IMR-90 (cell line): ENCODE results near the gene STRIP1. TPM values are rescaled to one million over a fixed set of nuclear protein-coding genes. Genes with fewer than 3 reads are reported as not detected.

Experiments used
- ATAC-seq: fragments of 200-7000 bp; cut with Tn5 transposase; 2 replicates; pipeline ENCODE4 v1.9.1; 2020; ENCODE audit warnings: low read depth, mild to moderate bottlenecking, moderate library complexity
- BruUV-seq: library from RNA; stranded (reverse); fragments of 400-500 nt; replicated peaks from 2 replicates; lab custom pipeline; 2021; lab: Mats Ljungman, UMichigan
- CTCF ChIA-PET: fragments of 300-600 bp; formaldehyde crosslinking; extraction: SDS; loops from one replicate; lab custom pipeline; 2021; ENCODE audit warnings: antibody characterized with exemption; lab: Yijun Ruan, JAX
- POLR2A ChIA-PET: fragments of 300-600 bp; sonication (Branson Sonifier 250); formaldehyde crosslinking; loops from one replicate; lab custom pipeline; 2022; ENCODE audit warnings: antibody characterized with exemption; ENCODE audit not compliant: unreplicated experiment; lab: Charles Lee
- DNase-seq: peaks from one replicate; pipeline ENCODE4 v3.0.0; 2013
- H2AFZ ChIP-seq: replicated peaks from 2 replicates; pipeline ENCODE3; 2013; ENCODE audit warnings: low read length, mild to moderate bottlenecking; ENCODE audit not compliant: poor library complexity
- H2AK5ac ChIP-seq: 2 replicates; pipeline ENCODE4 v1.6.1; 2013; ENCODE audit warnings: low read depth, low read length, inconsistent platforms
- H2AK9ac ChIP-seq: replicated peaks from 2 replicates; pipeline ENCODE3; 2013; ENCODE audit warnings: mild to moderate bottlenecking, low read depth, low read length, moderate library complexity; ENCODE audit not compliant: poor library complexity
- H2BK120ac ChIP-seq: 2 replicates; pipeline ENCODE4 v1.6.1; 2013; ENCODE audit warnings: low read depth, low read length, inconsistent platforms
- H2BK15ac ChIP-seq: 3 replicates; pipeline ENCODE4 v1.6.1; 2013; ENCODE audit warnings: low read depth, low read length, inconsistent platforms
- H2BK20ac ChIP-seq: 2 replicates; pipeline ENCODE4 v1.6.1; 2013; ENCODE audit warnings: low read depth, mild to moderate bottlenecking, inconsistent platforms, low read length, moderate library complexity
- H2BK5ac ChIP-seq: 2 replicates; pipeline ENCODE4 v1.6.1; 2013; ENCODE audit warnings: mild to moderate bottlenecking, low read depth, low read length, inconsistent platforms; ENCODE audit not compliant: poor library complexity, severe bottlenecking
- H3K14ac ChIP-seq: replicated peaks from 2 replicates; pipeline ENCODE4 v1.6.1; 2013; ENCODE audit warnings: low read depth, low read length, inconsistent platforms
- H3K18ac ChIP-seq: 2 replicates; pipeline ENCODE4 v1.6.1; 2013; ENCODE audit warnings: low read depth, low read length, control low read depth
- H3K23ac ChIP-seq: 2 replicates; pipeline ENCODE4 v1.6.1; 2013; ENCODE audit warnings: low read depth, low read length, inconsistent platforms
- H3K27ac ChIP-seq: 2 replicates; pipeline ENCODE4 v1.5.1; 2013; ENCODE audit warnings: mild to moderate bottlenecking, control low read depth, low read length; ENCODE audit not compliant: insufficient read depth
- H3K27me3 ChIP-seq: 2 replicates; pipeline ENCODE4 v1.6.1; 2013; ENCODE audit warnings: low read length; ENCODE audit not compliant: control insufficient read depth, insufficient read depth
- H3K36me3 ChIP-seq: 2 replicates; pipeline ENCODE4 v1.6.1; 2013; ENCODE audit warnings: low read length, mixed read lengths; ENCODE audit not compliant: control insufficient read depth, insufficient read depth
- H3K4ac ChIP-seq: 2 replicates; pipeline ENCODE4 v1.6.1; 2013; ENCODE audit warnings: low read depth, low read length, inconsistent platforms
- H3K4me1 ChIP-seq: 2 replicates; pipeline ENCODE4 v1.6.1; 2013; ENCODE audit warnings: low read length, mixed read lengths; ENCODE audit not compliant: control insufficient read depth, insufficient read depth
- H3K4me2 ChIP-seq: 2 replicates; pipeline ENCODE4 v1.6.1; 2013; ENCODE audit warnings: low read depth, mild to moderate bottlenecking, control low read depth, low read length, moderate library complexity
- H3K4me3 ChIP-seq: 2 replicates; pipeline ENCODE4 v1.5.1; 2013; ENCODE audit warnings: low read depth, mild to moderate bottlenecking, control low read depth, low read length, moderate library complexity; ENCODE audit not compliant: insufficient read depth
- H3K56ac ChIP-seq: 2 replicates; pipeline ENCODE4 v1.6.1; 2013; ENCODE audit warnings: low read length, inconsistent platforms; ENCODE audit not compliant: insufficient read depth; ENCODE audit errors: extremely low read depth
- H3K79me1 ChIP-seq, 2 experiments: 2 replicates each; pipeline ENCODE4 v1.6.1; 2013; ENCODE audit warnings: low read length in 2 of 2, inconsistent platforms in 1 of 2, low read depth in 1 of 2
- H3K9ac ChIP-seq: 2 replicates; pipeline ENCODE4 v1.6.1; 2013; ENCODE audit warnings: low read depth, low read length, control low read depth
- H3K9me1 ChIP-seq: 2 replicates; pipeline ENCODE4 v1.6.1; 2013; ENCODE audit warnings: low read length, inconsistent platforms; ENCODE audit not compliant: insufficient read depth
- H3K9me3 ChIP-seq: 2 replicates; pipeline ENCODE4 v1.6.1; 2013; ENCODE audit warnings: low read length; ENCODE audit not compliant: control insufficient read depth, insufficient read depth
- H4K20me1 ChIP-seq: 2 replicates; pipeline ENCODE4 v1.6.1; 2013; ENCODE audit warnings: low read length, inconsistent platforms; ENCODE audit not compliant: insufficient read depth
- H4K5ac ChIP-seq: 2 replicates; pipeline ENCODE4 v1.6.1; 2013; ENCODE audit warnings: mild to moderate bottlenecking, low read depth, low read length, control low read depth
- H4K8ac ChIP-seq, 2 experiments: 2 replicates each; pipeline ENCODE4 v1.6.1; 2013; ENCODE audit warnings: low read depth in 2 of 2, low read length in 2 of 2, control low read depth in 1 of 2, inconsistent platforms in 1 of 2
- H4K91ac ChIP-seq: 2 replicates; pipeline ENCODE4 v1.6.1; 2013; ENCODE audit warnings: low read depth, low read length, inconsistent platforms; ENCODE audit not compliant: insufficient read depth
- CEBPB ChIP-seq: IDR thresholded peaks from 2 replicates; pipeline ENCODE4 v1.6.1; 2012; ENCODE audit warnings: low read depth, low read length, improper control_type of control experiment
- CTCF ChIP-seq: conservative IDR thresholded peaks from 2 replicates; pipeline ENCODE4 v1.5.1; 2012; ENCODE audit warnings: mild to moderate bottlenecking, low read depth, low read length, improper control_type of control experiment
- RAD21 ChIP-seq: IDR thresholded peaks from 2 replicates; pipeline ENCODE4 v1.6.1; 2012; ENCODE audit warnings: low read length, improper control_type of control experiment
- SMC3 ChIP-seq: fragments of 150-350 bp; IDR thresholded peaks from 2 replicates; pipeline ENCODE4 v1.6.1; 2016; ENCODE audit warnings: low read depth, mild to moderate bottlenecking, antibody characterized with exemption, low read length, moderate library complexity
- WGBS, 2 experiments: methylation state at CpG; one replicate each; pipeline versions ENCODE4 v1.1.5 to v1.1.7; 2013; ENCODE audit warnings: missing lambda C conversion rate in 2 of 2; ENCODE audit not compliant: insufficient read length in 1 of 2; ENCODE audit errors: extremely low coverage in 2 of 2; 5-methylcytosine and 5-hydroxymethylcytosine counted together
- dilution Hi-C: fragments of 300-500 bp; cut with HindIII; formaldehyde crosslinking; loops from one replicate; pipeline ENCODE4 v1.14.3; 2018; ENCODE audit warnings: low sequenced_read_pairs; ENCODE audit not compliant: unreplicated experiment
- in situ Hi-C: fragments of 300-500 bp; cut with MboI; formaldehyde crosslinking; loops from 3 replicates; pipeline ENCODE4 v1.14.3; 2019; ENCODE audit warnings: low sequenced_read_pairs, inconsistent platforms, mixed read lengths
- intact Hi-C: fragments of 100-400 bp; cut with micrococcal nuclease; formaldehyde crosslinking; loops from 2 replicates; pipeline ENCODE4 v1.10.0; 2022
- polyA plus RNA-seq, 3 experiments: library from polyadenylated mRNA; depleted of rRNA; stranded (reverse); fragments of >200 nt; gene quantifications; 2 replicates each; pipeline ENCODE4 v1.2.3, GENCODE V29; 2012; ENCODE audit warnings: low replicate concordance in 1 of 3
- total RNA-seq: library from RNA; depleted of rRNA; stranded (reverse); fragments of >200 nt; gene quantifications from 2 replicates; pipeline ENCODE4 v1.2.3, GENCODE V29; 2012
- TF ChIP-seq, protein P1 (sequence below): fragments of 150-350 bp; IDR thresholded peaks from 2 replicates; pipeline ENCODE4 v1.6.1; 2016; ENCODE audit warnings: low read depth, mild to moderate bottlenecking, low read length, moderate library complexity, borderline replicate concordance

The STRIP1 gene
- total and polyA plus RNA-seq, 2 of the 4 experiments (the other 2 are of a cell fraction), result 30.4 to 33.5 TPM

GRCh38 chr1:110053552-110054428 lies 19.4 kb downstream of the STRIP1 start:
- BruUV-seq, result no TSS peak
- Histone ChIP-seq H2BK120ac (no peak overlapping the region), H2AFZ (peak overlapping the region; percentile 43), H2BK15ac (no peak overlapping the region), H3K18ac (no peak overlapping the region), H2AK9ac (no peak overlapping the region), H3K23ac (no peak overlapping the region), H3K9me1 (peaks cover 15% of the 10 kb centered on the region), H3K9ac (no peak overlapping the region), H4K91ac (no peak overlapping the region; the same call in 1 of the 2 replicates), H2BK5ac (no peak overlapping the region), H4K8ac (no peak overlapping the region), H3K4me2 (no peak overlapping the region), H3K4me1 (peaks cover 36% of the 10 kb centered on the region), H2BK20ac (peak overlapping the region; percentile 58; the same call in 1 of the 2 replicates), H4K5ac (no peak overlapping the region), H3K14ac (no peak overlapping the region), H3K36me3 (peaks cover 79% of the 10 kb centered on the region), H3K27ac (no peak overlapping the region), H3K79me1 (peaks cover 0 to 34% of the 10 kb centered on the region in 2 experiments; a peak in 3 of 4 replicates), H3K27me3 (no peaks in the 10 kb centered on the region), H3K4ac (no peak overlapping the region), H3K4me3 (no peak overlapping the region), H3K56ac (no peak overlapping the region), H3K9me3 (no peaks in the 10 kb centered on the region), H4K20me1 (peaks cover 27% of the 10 kb centered on the region; the same call in 1 of the 2 replicates), H2AK5ac (no peak overlapping the region)
- 80% methylated on average over 4 of the region's 16 CpGs; no CpG with 5 or more reads in 1 of the 2 experiments for WGBS, 2 experiments
- dilution Hi-C loops (no loop called here), intact Hi-C loops (loop anchor here (1.0 to 10.0 kb wide), 3 partner anchors 53 to 261 kb away; no protein-coding TSS in a partner anchor), in situ Hi-C loops (loop anchor here (5.0 kb wide), 1 partner anchor 54 kb away; no protein-coding TSS in a partner anchor)
- DNase-seq (peak; percentile 25), ATAC-seq (peak; percentile 62)
- POLR2A ChIA-PET, result no interaction called here
- TF ChIP-seq, protein P1, sequence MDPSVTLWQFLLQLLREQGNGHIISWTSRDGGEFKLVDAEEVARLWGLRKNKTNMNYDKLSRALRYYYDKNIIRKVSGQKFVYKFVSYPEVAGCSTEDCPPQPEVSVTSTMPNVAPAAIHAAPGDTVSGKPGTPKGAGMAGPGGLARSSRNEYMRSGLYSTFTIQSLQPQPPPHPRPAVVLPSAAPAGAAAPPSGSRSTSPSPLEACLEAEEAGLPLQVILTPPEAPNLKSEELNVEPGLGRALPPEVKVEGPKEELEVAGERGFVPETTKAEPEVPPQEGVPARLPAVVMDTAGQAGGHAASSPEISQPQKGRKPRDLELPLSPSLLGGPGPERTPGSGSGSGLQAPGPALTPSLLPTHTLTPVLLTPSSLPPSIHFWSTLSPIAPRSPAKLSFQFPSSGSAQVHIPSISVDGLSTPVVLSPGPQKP, result no peak
- TF ChIP-seq RAD21 (peak; percentile 90), CEBPB (peak; percentile 25; the same call in 1 of the 2 replicates), SMC3 (peak; percentile 84), CTCF (peak; percentile 89)
- CTCF ChIA-PET, result interaction anchor here (0.5 to 1.4 kb wide), 7 partner anchors 19 to 1435 kb away, joined by 3 to 5 read pairs (median 3); no protein-coding TSS in a partner anchor
